OCI-LY1 (cell line): ENCODE results near the gene FBF1.

Source experiments
- EZH2 ChIP-seq: fragments of 200-600 bp; sonication (generic), shearing (Covaris generic); IDR thresholded peaks from 2 replicates; pipeline ENCODE4 v1.8.0; 2017; ENCODE audit warnings: borderline replicate concordance, mixed run types, mild to moderate bottlenecking, antibody characterized with exemption, low read length, moderate library complexity, mixed read lengths
- TF ChIP-seq, protein P1 (sequence below): fragments of 200-600 bp; sonication (generic), shearing (Covaris generic); IDR thresholded peaks from 2 replicates; pipeline ENCODE4 v1.5.1; 2017; ENCODE audit warnings: mild to moderate bottlenecking, antibody characterized with exemption, low read length, moderate library complexity, mixed read lengths

DNA sequence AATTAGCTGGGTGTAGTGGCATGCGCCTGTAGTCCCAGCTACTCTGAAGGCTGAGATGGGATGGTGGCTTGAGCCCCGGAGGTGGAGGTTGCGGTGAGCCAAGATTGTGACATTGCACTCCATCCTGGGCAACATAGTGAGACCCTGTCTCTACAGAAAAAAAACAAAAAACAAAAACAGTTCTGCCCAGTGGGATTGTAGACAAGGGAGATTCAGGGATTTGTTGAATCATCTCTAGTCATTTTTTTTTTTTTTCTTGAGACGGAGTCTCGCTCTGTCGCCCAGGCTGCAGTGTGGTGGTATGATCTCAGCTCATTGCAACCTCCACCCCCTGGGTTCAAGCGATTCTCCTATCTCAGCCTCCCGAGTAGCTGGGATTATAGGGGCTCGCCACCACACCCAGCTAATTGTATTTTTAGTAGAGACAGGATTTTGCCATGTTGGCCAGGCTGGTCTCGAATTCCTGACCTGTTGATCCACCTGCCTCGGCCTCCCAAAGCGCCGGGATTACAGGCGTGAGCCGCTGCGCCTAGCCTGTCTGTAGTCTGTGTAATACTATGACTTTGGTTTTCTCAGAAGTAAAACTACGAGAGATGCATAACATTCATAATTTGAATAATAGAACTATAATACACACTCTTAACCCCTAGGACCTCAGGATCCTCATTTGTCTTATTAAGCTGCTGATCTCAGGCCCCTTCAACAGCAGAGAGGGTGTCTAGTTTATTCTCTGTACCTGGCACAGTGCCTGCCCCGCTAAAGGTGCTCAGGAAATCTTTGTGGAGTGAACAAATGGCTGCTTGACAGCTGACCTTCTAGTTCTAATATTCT lies 39.6 kb upstream of the FBF1 start:
- TF ChIP-seq, protein P1, sequence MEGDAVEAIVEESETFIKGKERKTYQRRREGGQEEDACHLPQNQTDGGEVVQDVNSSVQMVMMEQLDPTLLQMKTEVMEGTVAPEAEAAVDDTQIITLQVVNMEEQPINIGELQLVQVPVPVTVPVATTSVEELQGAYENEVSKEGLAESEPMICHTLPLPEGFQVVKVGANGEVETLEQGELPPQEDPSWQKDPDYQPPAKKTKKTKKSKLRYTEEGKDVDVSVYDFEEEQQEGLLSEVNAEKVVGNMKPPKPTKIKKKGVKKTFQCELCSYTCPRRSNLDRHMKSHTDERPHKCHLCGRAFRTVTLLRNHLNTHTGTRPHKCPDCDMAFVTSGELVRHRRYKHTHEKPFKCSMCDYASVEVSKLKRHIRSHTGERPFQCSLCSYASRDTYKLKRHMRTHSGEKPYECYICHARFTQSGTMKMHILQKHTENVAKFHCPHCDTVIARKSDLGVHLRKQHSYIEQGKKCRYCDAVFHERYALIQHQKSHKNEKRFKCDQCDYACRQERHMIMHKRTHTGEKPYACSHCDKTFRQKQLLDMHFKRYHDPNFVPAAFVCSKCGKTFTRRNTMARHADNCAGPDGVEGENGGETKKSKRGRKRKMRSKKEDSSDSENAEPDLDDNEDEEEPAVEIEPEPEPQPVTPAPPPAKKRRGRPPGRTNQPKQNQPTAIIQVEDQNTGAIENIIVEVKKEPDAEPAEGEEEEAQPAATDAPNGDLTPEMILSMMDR: no peak
- no peak for TF ChIP-seq EZH2
